Measurements from ENCODE around the gene LRP5. TPM values are rescaled to one million over a fixed set of nuclear protein-coding genes. Genes with fewer than 3 reads are reported as not detected.
"Not testable (repeated sequence)": the region's sequence is repeated elsewhere in the genome, so short reads cannot be mapped to it uniquely, and the experiment has no call there.

LRP5 gene
- total and polyA plus RNA-seq, 7 donors: 18.0 to 63.1 (median 28.9) TPM

DNA sequence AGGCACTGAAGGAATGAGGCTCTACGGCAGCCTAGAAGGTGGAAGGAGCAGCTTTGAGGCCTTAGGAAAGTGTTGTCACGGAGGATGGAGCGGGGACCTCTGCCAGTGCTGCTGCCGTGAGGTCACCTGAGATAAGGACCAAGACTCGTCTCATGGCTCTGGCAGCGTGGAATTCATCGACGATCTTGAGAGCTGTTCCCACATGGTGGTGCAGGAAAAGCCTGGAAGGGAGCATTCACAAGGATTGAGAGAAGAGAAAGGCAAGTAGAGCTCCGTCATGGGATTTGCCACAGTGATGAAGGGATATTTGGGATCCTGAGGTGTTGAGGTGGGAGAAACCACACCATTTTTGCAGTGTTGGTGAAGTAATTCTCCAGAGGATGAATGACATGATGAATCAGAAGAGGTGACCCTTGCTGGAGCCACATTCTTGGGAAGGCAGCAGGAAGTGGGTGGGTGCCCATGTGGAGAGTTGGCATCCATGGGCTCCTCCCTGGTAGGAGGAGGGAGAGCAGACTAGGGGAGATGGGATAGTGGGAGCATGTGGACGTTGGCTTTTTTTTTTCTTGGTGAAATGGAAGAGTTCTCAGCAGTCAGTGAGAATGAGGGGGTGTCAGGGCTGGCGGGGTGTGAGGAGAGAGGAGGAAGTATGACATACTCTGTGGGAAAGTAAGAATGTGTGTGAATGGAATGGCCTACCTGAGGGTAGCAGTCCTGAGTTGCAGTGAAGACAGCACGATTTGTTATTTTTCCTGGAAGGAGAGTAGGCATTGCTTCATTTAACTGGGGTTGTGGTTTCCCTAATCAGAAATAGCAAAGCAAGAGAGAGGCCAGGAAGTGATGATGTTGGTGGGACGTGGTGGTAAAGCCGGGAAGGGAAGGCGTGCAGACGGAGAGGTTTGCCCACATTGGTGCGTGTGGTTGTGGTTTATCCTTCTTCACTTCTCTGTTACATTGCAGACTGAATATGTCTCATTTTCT is 159.3 kb downstream of the LRP5 start:
- Histone ChIP-seq H3K27ac (no peak overlapping the region), H3K4me1 (peaks cover 3 to 79% (median 62%) of the 10 kb centered on the region in 4 donors), H3K4me3 (no peak overlapping the region), H3K9me3 (no peaks in the 10 kb centered on the region), H3K36me3 (no peaks in the 10 kb centered on the region), H3K27me3 (no peaks in the 10 kb centered on the region)
- 71 to 88% methylated on average over 17 of the region's 17 CpGs for WGBS, 2 donors
- intact Hi-C loops (cut with DNase I): no loop called here
- TF ChIP-seq CTCF (IDR thresholded peaks at IDR 0.05) (no peak), POLR2A (IDR thresholded peaks at IDR 0.05) (no peak), POLR2AphosphoS5 (IDR thresholded peaks at IDR 0.05) (no peak), EP300 (IDR thresholded peaks at IDR 0.05) (no peak)
- DNase-seq: no peak

- H3K4me1 ChIP-seq: peaks cover 0 to 77% (median 55%) of the 10 kb centered on the region in 4 donors
- H3K4me3 ChIP-seq: no peak overlapping the region
- H3K36me3 ChIP-seq: no peaks in the 10 kb centered on the region
- no peak for TF ChIP-seq CTCF (IDR thresholded peaks at IDR 0.05)
- TF ChIP-seq EP300 (IDR thresholded peaks at IDR 0.05): no peak
- TF ChIP-seq POLR2AphosphoS5 (IDR thresholded peaks at IDR 0.05): no peak
- no peak for TF ChIP-seq POLR2A (IDR thresholded peaks at IDR 0.05)
- WGBS, 2 donors: 96 to 98% methylated on average over 2 of the region's 2 CpGs
- intact Hi-C loops (cut with DNase I): no loop called here
- no peaks in the 10 kb centered on the region for H3K9me3 ChIP-seq
- no peak overlapping the region for H3K27ac ChIP-seq
- no peaks in the 10 kb centered on the region for H3K27me3 ChIP-seq
- DNase-seq: no peak
These were observed 160.4 kb downstream of the LRP5 start for GRCh38 chr11:68472778-68473177.

- intact Hi-C loops (cut with DNase I): no loop called here
- H3K27ac ChIP-seq: no peak overlapping the region
- H3K9me3 ChIP-seq: no peaks in the 10 kb centered on the region
- H3K4me3 ChIP-seq: no peak overlapping the region
- WGBS, 2 donors: 80 to 83% methylated on average over 1 of the region's 1 CpG
- TF ChIP-seq CTCF (IDR thresholded peaks at IDR 0.05) (no peak), POLR2A (IDR thresholded peaks at IDR 0.05) (no peak), EP300 (IDR thresholded peaks at IDR 0.05) (no peak), POLR2AphosphoS5 (IDR thresholded peaks at IDR 0.05) (no peak)
- no peaks in the 10 kb centered on the region for H3K27me3 ChIP-seq
- H3K36me3 ChIP-seq: no peaks in the 10 kb centered on the region
- no peak for DNase-seq
- H3K4me1 ChIP-seq: peaks cover 0 to 68% (median 48%) of the 10 kb centered on the region in 4 donors
These were observed 161.3 kb downstream of the LRP5 start for GRCh38 chr11:68473693-68474092.

- H3K27me3 ChIP-seq; H3K4me3 ChIP-seq; intact Hi-C loops (cut with DNase I); H3K27ac ChIP-seq; H3K36me3 ChIP-seq; H3K9me3 ChIP-seq; DNase-seq: not testable (repeated sequence)
- peaks cover 0 to 65% (median 42%) of the 10 kb centered on the region in 4 donors for H3K4me1 ChIP-seq
- 92 to 94% methylated on average over 34 of the region's 34 CpGs for WGBS, 2 donors
These were observed 163.2 kb downstream of the LRP5 start for GRCh38 chr11:68475626-68476025.

GRCh38 chr11:68479390-68479789 is 167.0 kb downstream of the LRP5 start:
- H3K27ac ChIP-seq: no peak overlapping the region
- intact Hi-C loops (cut with DNase I): no loop called here
- TF ChIP-seq EP300 (IDR thresholded peaks at IDR 0.05): no peak
- TF ChIP-seq POLR2A (IDR thresholded peaks at IDR 0.05): no peak
- TF ChIP-seq CTCF (IDR thresholded peaks at IDR 0.05): no peak
- no peak for TF ChIP-seq POLR2AphosphoS5 (IDR thresholded peaks at IDR 0.05)
- H3K4me1 ChIP-seq: peaks cover 0 to 58% (median 36%) of the 10 kb centered on the region in 4 donors
- no peaks in the 10 kb centered on the region for H3K36me3 ChIP-seq
- no peaks in the 10 kb centered on the region for H3K27me3 ChIP-seq
- WGBS, 2 donors: 85 to 86% methylated on average over 3 of the region's 3 CpGs
- DNase-seq: no peak
- H3K4me3 ChIP-seq: no peak overlapping the region
- H3K9me3 ChIP-seq: no peaks in the 10 kb centered on the region
